GM12878 (cell line): ENCODE data around the gene LPCAT4. TPM values are rescaled to one million over a fixed set of nuclear protein-coding genes. Genes with fewer than 3 reads are reported as not detected.

ENCODE experiments used
- BRCA1 ChIP-seq: IDR thresholded peaks from 2 replicates; pipeline ENCODE4 v1.6.1; 2011; ENCODE audit warnings: low read depth, low read length, improper control_type of control experiment
- EZH2 ChIP-seq: IDR thresholded peaks from 2 replicates; pipeline ENCODE4 v1.6.1; 2012; ENCODE audit warnings: low read depth, mild to moderate bottlenecking, control low read depth, inconsistent platforms, low read length, borderline replicate concordance; ENCODE audit not compliant: control insufficient read depth
- ZNF592 ChIP-seq: fragments of 450-650 bp; IDR thresholded peaks from 2 replicates; pipeline ENCODE4 v1.6.1; 2017; ENCODE audit warnings: mild to moderate bottlenecking, moderate library complexity
- polyA plus RNA-seq, 11 experiments: library from polyadenylated mRNA; depleted of rRNA in 4 of 11; unstranded in 6 of 11; stranded (reverse) in 5 of 11; fragments of >200 nt; fragmentation: Nextera tagmentation in 4 of 11; fragmentation: Illumina TruSeq in 1 of 11; extraction: Ambion mirVana in 4 of 11; extraction: Trizol in 1 of 11; gene quantifications; 1 replicate in 1 of 11; 2 replicates in 10 of 11; pipeline versions ENCODE4 v1.2.1 to v1.2.3, GENCODE V29; 2011 to 2016; ENCODE audit warnings: inconsistent platforms in 2 of 11, missing spikeins in 2 of 11, low read depth in 1 of 11
- total RNA-seq, 4 experiments: library from RNA; depleted of rRNA in 3 of 4; stranded (reverse); fragments of >200 nt in 3 of 4; fragmentation: Illumina TruSeq in 1 of 4; extraction: Trizol in 1 of 4; gene quantifications; 2 replicates each; pipeline versions ENCODE4 v1.2.1 to v1.2.3, GENCODE V29; 2013 to 2021

LPCAT4 gene
- total and polyA plus RNA-seq, 10 of the 15 experiments (the other 5 are each of a cell fraction or from before 2014, with no cell fraction given), result 14.4 to 57.2 (median 33.0) TPM

GRCh38 chr15:34318277-34319079 is 48.5 kb downstream of the LPCAT4 start (continued):
- TF ChIP-seq ZNF592 (no peak), EZH2 (no peak), BRCA1 (no peak)
- TF ChIP-seq, all 136 proteins: peak for 28
